Kidney glomerular epithelial cell (primary cell): Measurements from ENCODE around the gene CD7.

Experiments
- DNase-seq: peaks from one replicate; lab custom pipeline; 2025; lab: John Stamatoyannopoulos, UW

CD7 gene

DNA sequence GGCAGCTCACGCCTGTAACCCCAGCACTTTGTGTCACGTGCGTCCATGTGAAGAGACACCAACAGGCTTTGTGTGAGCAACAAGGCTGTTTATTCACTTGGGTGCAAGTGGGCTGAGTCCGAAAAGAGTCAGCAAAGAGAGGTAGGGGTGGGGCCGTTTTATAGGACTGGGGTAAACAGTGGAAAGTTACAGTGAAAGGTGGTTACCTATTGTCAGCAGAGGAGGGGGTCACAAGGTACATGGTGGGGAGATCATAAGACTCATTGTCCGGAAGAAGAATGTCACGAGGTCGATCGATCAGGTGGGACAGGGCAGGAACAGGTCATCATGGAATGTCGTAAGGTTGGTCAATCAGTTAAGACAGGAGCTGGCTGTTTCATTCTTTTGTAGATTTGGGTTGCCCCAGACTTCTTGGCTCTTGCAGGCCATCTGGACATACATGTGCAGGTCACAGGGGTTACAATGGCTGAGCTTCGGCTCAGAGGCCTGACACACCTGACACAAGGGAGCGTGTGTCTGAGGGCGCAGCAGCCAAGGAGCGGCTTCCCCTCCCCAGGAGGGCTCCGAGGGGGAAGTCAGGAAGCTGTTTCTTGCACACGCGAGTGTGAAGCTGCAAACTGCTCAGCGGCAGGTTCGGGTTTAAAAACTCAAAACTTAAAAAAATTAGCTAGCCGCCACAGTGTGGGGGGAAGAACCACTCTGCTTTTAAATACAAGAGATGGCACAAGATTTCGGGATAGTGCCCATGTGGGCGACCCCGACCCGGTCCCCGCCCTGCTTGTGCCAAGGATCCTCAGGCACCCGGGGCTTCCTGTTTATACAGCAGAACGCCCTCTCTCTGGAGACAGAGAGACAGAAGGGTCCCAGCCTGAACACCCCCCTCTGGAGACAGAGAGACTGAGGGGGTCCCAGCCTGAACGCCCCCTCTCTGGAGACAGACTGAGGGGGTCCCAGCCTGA, 29.2 kb upstream of the CD7 start:
- no peak for DNase-seq

DNA sequence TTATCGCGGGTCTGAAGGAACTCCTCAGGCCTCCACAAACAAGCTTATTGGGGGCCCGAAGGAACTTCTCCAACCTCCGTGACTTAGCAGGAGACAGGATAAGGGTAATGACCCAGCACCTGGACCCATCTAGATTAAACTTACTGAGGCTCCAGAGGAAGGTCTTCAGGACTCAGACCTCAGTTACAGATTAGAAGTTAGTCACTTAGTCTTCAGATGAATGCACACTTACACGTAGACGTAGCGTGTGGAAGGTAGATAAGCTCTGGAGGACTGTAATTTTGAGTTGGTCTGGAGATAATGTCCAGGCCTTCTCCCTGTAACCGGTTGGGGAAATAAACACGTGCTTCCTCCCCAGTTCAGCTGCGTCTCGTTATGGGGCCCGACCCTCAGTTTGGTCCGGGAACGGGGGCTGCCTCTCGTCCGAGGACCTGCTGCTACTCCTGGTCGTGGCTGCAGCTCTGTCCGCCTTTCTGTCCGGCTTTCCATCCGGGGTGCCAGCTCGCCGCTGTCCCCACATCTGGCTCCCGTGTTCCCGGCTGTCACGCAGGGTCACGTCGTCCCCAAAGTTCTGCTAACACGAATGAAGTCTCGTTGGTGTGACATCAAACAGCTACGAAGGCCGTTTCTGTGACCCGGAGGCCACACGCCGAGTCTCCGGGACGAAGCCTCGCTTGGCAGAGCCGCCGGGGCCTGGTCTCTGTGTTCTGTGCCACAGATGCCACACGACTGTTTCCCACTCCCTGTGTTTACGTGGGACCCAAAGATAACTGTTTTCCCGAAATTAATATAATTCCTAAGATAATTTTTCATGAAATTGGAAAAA, 28.0 kb upstream of the CD7 start:
- DNase-seq: no peak

DNA sequence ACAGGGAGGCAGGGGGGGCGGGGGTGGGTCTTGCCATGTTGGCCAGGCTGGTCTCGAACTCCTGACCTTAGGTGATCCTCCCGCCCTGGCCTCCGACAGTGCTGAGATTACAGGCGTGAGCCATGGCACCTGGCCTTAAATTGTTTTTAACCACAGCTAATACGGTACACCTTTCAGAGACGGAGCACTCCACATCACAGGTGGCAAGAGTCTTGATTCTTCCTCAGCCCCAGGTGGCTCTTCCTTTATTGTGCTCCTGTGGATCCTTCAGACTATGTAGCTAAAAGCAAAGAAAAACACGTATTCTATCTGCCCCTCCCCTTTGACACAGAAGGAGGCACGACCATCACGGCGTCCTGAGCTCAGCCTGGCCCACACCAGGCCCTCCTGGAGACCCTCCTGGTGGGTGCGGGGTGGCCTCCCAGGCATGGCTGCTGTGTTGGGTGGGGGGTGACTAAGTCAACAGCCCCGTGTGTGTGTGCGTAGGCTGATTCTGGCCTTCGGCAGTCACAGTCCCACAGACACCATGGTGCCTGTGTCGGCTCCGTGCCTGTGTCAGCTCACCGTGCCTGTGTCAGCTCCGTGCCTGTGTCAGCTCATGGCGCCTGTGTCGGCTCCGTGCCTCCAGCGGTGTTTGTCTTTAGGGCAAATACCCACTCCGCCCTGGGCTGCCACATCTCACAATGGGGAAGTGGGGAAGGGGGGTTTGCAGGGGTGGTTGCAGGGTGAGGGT, 26.9 kb upstream of the CD7 start:
- no peak for DNase-seq

DNA sequence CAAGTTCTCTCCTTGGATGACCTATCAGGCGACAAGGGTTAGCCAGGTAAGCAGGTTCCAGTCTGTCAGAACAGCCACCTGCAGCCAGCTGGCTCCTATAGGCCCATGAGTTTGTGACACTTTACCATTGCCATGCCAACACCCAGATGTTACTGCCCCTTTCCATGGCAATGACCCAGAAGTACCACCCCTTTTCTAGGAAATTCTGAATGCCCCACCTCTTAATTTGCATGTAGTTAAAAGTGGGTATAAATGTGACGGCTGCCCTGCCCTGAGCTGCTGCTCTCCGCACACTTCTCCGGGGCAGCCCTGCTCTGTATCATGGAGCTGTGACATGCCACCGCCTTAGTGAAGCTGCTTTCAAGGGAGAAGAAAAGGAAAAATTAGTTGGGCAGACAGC, 26.2 kb upstream of the CD7 start:
- no peak for DNase-seq

DNA sequence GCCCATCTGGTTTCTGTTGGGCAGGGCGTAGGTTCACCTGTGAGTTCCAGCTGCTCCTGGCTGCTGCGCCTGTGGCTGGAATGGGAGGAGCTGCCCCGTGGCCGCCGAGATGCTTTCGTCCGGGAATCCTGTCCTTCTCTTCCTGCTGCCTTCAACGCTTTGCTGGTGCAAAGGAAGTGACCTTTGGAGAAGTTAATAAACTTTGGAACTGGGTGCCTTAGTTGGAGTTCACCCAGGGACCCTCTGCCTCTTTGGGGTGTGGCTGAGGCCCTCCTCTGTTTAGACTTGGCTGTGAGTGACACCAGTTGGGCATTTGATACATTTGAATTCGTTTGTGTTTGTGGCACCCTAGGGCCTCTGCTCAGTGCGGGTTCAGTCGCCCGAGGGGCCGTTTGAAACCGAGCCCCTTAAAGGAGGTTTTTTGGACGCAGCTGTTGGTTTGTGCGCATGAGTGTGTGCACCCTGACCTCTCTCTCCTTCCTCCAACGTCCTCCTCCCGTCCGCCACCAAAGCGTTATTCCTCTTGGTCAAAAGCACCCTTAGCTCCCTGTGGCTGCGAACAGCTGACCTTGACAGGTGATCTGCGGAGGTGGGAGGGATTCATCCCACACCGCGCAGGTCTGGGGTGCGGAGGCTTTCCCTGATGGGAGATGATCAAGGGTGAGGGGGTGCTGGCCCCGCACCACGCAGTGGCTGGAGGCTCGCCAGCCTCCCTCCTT, 25.1 kb upstream of the CD7 start:
- DNase-seq: no peak

DNA sequence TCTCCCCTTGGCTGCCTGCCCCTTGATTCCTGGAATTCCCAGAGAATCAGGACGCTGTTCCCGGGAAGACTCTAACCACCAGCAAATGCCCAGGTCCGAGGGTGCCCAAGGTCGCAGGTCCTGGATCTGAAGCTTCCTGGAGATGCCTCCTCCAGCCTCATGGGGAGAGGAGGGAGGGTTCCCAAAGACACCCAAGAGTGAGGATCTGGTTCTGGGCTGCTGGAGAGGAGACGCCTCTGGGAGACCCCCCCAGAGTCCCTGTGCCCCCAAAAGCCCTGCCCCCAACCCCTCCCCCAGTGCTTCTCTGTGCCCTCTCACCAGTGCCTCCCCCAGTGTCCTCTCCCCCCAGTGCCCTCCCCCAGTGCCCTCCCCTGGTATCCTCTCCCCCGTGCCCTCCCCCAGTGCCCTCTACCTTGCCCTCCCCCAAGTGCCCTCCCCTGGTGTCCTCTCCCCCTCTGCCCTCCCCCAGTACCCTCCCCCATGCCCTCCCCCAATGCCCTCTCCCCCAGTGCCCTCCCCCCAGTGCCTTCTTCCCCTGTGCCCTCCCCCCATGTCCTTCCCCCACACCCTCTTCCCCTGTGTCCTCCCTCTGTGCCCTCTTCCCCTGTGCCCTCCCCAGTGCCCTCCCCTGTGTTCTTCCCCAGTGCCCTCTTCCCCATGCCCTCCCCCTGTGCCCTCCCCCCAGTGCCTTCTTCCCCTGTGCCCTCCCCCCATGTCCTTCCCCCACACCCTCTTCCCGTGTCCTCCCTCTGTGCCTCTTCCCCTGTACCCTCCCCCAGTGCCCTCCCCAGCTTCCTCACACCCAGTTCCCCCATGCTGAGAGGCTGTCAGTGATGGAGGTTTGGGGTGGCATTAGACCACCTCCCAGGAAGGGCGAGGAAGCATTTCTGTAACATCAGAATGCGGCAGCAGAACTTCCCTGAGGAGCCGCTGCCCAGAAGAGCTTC, 22.5 kb upstream of the CD7 start:
- DNase-seq: no peak

DNA sequence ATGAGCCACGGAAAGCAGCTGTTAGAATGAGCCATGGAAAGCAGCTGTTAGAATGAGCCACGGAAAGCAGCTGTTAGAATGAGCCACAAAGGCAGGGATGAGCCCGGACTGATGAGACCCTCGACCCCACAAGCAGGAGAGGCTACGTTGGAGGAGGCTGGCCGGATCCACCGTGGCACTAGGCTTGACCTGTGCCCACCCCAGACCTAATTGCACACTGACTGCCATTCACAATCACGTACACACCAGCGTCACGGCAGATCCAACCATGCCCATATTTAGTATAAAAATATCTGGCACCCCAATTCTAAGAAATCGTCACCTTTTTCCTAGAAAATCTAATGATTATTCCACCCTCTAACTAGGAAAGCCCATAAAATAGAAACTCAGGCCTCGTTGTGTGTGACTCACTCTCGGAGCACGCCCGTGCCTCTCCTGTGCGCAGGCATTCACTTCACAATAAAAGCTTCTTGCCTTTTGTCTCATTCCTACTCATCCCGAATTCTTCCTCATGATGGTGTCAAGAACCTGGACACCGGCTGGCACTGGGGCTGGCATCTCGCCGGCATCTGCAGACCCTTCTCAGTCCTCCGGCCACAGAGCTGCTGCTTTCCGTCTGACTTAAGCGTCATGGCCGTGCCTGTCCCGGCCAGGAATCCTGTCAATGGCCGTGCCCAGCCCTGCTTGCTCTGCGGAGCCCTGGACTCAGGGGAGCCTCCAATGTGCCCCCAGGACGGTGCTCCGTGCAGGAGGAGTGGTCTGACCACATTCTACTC, 21.6 kb upstream of the CD7 start:
- peak; percentile 76 for DNase-seq

DNA sequence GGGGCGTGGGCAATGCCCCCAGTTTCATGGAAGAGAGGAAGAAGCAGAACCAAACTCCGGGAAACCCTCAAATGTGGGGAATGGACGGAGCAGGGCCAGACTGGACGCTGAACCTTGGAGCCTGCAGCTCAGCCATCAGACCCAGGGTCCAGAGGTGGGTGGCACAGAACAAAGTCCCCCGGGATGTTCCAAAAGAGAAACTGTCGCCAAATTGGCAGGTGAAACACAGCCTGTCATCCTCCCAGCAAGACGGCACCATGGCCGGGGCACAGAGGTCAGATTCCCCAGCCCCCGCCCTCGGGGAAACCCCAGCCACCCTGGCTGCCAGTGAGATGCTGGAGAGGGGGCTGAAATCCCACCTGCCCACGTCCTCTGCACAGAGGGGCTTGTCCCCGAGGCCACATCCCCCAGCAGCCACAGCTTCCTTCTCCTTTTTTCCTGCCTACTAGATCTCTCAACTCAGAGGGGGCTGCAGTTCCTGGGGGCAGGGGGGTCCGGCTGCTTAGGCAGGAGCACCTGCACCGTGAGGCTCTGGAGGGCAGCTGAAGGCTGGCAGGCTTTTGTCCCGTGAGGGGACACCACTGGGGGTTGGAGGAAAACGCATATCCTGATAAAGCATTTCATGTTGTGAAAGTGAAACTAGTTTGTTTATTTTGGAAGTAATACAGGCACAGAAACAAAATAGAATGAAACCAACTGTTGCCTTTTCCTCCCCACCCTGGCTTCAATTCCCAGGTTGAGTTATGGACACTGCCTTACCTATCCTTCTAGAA, 17.4 kb upstream of the CD7 start:
- no peak for DNase-seq

DNA sequence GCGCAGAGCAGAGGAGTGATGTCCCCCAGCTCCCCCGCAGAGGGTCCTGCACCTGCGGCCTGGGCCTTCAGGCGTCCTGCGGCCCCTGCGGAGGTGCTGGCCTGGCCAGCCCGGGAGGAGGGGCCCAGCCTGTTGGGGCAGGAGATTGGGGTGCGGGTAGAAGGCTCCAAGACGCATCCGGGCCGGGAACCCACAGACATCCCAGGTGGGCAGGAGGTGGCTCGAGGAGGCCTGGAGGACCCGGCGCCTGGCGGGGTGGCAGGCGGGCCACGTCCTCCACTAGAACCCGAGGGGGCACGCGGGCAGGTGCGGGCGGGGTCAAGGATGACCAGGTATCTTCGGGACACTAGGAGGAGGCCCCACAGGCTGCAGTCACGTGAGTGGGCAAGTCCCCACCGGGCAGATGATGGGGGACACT, 16.8 kb upstream of the CD7 start:
- DNase-seq: no peak

DNA sequence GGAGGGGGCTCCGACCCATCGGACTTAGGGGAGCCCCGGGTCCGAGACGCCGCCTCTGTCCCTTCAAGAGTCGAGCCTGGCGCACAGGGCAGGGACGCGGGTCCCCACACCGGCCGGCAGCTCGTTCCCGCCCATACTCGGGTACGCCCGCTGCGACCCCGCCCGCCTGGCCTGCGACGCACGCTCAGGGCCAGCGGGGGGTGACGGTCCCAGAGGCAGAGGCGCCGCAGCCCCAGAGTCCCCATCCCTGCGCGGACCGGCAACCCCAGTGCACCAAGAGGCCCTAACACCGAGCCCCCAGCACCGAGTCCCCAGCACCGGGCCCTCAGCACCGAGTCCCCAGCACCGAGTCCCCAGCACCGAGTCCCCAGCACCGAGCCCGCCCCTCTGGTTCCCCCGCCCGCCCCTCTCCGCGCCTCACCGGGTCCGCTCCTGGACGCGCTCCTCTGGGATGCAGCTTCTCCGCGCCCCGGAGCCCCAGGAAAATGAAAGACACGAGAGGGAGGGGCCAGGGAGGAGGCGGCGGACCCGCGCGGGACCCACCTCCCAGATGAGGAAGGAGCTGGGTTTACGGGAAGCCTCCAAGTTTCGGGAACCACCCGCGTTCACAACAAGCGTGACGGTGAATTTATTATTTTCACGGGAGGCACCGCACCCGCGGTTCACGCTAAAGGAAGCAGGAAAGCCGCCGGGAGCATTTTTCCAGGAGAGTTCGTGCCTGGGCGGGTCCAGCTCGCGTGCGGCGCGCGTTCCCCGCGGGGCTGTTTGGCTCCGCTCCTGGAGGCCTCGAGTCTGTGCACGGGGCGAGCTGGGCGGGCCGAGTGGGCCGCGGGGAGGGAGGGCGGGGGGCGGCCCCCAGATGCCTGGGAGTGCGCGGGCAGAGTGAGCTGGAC, 16.1 kb upstream of the CD7 start, which contains the start of gene SECTM1:
TSS of gene SECTM1 (minus strand) at position 488 of the 893 bp plus-strand sequence. CDS start 6,526 bp downstream, outside the sequence.
- no peak for DNase-seq

DNA sequence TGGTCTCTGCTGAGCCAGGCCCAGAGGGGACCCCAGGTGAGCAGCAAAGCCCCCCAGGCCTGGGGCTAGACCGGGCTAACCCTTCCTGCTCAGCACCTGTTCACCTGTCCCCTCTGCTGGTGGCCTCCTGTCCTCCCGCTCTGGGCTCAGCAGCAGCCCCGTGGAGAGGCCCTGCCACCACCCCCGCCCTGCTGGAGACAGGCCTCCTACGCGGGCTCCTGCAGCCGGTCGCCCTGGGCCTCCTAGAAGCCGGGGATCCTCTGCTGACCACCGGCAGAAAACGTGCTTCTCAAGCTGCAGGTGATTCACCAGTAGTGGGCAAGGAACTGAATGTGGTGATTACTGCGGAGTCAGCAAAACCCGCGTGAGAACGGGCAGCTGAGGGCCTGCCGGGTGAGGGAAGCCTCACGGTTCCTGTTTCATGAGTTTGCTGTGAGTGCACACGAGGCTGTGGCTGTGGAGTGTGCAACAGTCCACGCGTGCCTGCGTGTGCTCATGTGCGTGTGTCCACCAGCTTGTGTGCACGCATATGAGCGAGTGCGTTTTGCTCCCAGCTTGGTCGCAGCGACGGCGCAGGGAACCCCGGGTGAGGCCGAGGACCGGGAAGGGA, 15.4 kb upstream of the CD7 start:
- peak; percentile 17 for DNase-seq

DNA sequence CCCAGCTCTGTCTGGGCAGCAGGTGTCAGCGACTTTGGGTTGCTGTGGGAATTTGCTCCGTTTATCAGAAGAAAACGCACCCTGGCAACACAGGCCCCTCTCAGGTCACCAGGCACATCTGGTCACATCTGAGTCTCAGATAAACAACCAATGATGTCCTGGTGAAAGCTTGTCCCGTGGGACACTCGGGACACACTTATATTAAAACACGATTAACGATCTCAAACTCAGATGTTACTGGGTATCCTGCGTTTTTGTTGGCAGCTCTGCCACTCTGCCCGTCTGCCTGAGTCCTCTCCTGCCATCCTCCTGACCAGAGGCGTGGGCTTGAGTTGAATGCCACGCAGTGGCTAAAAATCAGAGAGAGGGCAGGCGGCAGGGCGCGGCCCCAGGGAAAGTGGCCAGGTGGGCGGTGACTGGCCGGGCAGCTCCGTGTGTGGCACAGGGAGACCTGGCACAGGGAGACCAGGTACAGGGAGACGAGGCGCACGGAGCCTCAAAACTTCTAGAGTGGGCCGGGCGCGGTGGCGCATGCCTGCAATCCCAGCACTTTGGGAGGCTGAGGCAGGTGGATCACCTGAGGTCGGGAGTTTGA, 14.0 kb upstream of the CD7 start:
- DNase-seq: no peak

DNA sequence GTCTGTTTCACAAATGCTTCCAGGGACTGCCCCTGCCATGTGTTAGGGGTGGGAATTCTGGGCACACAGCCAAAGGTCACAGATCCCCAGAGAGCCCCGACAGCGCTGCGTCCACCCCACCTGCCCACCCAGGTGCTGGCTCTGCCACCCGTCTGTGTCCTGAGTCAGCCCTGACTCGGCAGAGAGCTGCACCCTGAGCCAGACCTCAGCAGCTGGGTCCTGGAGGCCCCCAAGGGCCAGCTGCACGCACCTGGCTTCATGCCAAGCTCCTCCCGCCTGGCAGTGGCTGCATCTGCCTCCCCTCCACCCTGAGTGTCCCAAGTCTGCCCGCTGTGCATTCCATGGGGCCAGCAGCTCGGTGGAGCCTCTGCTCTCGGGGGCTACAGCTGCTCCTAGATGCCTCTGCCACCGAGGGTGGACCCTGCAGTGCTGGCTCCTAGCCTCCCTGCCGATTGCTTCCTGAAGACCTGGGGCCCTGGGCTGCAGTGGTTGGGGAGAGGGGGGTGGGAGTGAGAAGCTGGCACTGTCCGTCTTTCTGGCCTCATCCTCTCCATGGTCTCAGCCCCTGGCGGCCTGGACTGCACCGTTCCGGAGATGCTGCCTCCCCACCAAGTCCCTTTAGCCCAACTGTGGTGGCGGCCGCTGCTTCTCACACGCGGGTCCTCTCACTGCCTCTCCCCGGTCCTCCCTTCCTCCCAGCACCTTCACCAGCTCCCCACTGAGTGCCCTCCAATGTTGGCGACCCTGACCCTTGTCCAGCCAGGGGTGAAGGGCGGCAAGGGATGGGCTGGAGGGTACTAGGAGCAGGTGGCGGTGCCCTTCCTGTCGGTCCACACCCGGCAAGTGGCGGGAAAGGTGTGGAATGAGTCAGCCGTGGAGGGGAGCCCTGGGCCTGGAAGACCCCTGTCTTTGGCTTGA, 13.2 kb upstream of the CD7 start:
- DNase-seq: no peak

DNA sequence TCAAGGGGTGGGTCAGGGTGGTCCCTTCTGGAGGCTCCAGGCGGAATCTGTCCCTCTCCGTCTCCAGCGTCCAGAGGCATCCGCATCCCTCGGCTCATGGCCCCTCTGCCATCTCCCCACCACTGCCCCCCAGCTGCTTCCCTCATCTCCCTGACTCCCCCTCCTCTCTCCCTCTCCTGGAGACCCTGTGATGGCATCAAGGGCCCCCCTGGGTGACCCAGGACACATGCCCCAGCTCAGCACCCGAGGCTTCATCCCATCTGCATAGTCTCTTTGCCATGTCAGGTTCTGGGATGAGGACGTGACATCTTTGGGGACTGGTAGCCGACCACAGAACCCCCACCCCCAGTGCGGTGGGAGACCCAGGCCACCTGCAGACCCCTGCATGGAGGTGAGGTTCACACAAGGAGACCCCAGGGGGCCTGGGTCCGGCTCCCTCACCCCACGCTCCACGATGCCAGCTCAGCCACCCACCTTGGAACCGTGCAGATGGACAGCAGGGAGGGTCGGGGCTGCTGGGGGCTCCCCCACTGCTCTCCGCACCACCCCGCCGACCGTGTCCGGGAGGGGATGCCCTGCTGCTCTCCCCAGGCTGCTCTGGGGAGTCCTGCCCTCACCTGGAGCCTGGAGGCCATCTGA, 12.4 kb upstream of the CD7 start:
- DNase-seq: no peak

DNA sequence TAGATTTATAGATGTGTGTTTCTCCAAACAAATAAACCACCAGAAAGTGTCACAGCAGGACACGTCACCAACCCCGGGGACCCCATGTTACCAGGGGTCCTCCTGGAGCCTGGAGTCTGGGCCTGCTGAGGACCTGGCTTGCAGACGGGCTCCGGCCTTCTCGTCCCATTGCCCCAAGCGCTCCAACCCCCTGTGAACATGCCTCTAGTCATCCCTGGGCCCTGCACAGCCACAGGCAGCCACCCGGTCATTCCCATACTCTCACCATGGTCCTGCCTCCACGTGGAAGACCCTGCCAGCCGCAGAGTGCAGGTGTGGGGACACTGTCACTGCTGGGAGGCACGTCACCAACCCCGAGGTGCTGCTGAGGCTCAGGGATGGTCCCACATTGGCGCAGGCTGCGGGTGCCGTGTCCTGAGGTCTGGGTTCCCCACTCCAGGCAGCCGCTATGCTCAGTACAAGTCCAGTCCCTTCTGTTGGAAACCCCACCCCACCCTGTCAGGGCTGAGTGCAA, 11.6 kb upstream of the CD7 start:
- DNase-seq: no peak
